Sigmoid colon (tissue), 3 donors: ENCODE results near the gene EFNA5.

ENCODE experiments used
- POLR2A ChIP-seq, 2 donors: fragments of 450-650 bp; IDR thresholded peaks; one replicate each; pipeline ENCODE4 v1.6.1; 2016; ENCODE audit warnings: antibody characterized with exemption in 2 of 2, mild to moderate bottlenecking in 2 of 2, moderate library complexity in 2 of 2
- TF ChIP-seq, protein P1 (sequence below), 4 experiments: fragments of 450-650 bp in 3 of 4; fragments of 200-600 bp in 1 of 4; IDR thresholded peaks; one replicate each; pipeline ENCODE4 v1.5.1; 2016 to 2019; ENCODE audit warnings: antibody characterized with exemption in 4 of 4, mild to moderate bottlenecking in 3 of 4, moderate library complexity in 2 of 4

DNA sequence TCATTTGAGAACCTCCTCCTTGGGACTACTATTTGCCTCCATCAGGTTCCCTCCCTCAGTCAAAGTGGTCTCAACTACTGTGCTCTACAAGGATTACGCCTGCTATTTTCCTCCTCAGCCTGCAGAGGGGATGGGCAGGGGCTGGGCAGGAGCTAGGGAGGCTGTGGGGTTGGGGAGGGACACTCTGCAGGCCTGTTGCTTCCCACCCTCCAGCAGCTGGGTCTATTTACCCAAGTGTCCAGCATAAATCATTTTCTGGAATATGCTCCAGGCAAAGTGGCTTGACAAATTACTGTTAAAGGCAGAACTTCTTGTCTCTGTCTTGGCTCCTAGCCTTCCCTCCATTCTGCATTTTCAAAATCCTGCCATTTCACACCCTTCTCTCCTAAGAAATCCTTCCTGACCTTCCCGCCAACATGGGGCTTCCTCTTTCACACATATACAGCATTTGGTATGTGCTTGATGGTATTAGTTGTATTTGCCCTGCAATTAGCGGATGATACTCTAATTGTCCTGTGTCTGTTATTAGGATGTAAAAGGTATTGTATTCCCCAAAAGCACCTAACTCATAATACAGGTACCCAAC is 106.7 kb downstream of the EFNA5 start:
- TF ChIP-seq, protein P1, sequence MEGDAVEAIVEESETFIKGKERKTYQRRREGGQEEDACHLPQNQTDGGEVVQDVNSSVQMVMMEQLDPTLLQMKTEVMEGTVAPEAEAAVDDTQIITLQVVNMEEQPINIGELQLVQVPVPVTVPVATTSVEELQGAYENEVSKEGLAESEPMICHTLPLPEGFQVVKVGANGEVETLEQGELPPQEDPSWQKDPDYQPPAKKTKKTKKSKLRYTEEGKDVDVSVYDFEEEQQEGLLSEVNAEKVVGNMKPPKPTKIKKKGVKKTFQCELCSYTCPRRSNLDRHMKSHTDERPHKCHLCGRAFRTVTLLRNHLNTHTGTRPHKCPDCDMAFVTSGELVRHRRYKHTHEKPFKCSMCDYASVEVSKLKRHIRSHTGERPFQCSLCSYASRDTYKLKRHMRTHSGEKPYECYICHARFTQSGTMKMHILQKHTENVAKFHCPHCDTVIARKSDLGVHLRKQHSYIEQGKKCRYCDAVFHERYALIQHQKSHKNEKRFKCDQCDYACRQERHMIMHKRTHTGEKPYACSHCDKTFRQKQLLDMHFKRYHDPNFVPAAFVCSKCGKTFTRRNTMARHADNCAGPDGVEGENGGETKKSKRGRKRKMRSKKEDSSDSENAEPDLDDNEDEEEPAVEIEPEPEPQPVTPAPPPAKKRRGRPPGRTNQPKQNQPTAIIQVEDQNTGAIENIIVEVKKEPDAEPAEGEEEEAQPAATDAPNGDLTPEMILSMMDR (IDR thresholded peaks at IDR 0.05), result no peak
- no peak for TF ChIP-seq POLR2A (IDR thresholded peaks at IDR 0.05)
